Fibroblast of mammary gland (primary cell): ENCODE measurements around the gene DCAF7.
A peak's percentile ranks its signal among the peaks of the same experiment; 100 is the strongest.

Experiments
- DNase-seq: peaks from one replicate; pipeline ENCODE4 v3.0.0-alpha.2; 2010; ENCODE audit warnings: low read depth
- H3K4me3 ChIP-seq: 2 replicates; pipeline ENCODE4 v1.5.1; 2011; ENCODE audit warnings: low read depth, mild to moderate bottlenecking, low read length, moderate library complexity; ENCODE audit not compliant: control insufficient read depth
- TF ChIP-seq, protein P1 (sequence below): conservative IDR thresholded peaks from 2 replicates; pipeline ENCODE4 v1.5.1; 2011; ENCODE audit warnings: low read depth, low read length, inconsistent platforms; ENCODE audit not compliant: control insufficient read depth, insufficient read depth

The DCAF7 gene

GRCh38 chr17:63516910-63517824, 33.1 kb upstream of the DCAF7 start:
- TF ChIP-seq, protein P1, sequence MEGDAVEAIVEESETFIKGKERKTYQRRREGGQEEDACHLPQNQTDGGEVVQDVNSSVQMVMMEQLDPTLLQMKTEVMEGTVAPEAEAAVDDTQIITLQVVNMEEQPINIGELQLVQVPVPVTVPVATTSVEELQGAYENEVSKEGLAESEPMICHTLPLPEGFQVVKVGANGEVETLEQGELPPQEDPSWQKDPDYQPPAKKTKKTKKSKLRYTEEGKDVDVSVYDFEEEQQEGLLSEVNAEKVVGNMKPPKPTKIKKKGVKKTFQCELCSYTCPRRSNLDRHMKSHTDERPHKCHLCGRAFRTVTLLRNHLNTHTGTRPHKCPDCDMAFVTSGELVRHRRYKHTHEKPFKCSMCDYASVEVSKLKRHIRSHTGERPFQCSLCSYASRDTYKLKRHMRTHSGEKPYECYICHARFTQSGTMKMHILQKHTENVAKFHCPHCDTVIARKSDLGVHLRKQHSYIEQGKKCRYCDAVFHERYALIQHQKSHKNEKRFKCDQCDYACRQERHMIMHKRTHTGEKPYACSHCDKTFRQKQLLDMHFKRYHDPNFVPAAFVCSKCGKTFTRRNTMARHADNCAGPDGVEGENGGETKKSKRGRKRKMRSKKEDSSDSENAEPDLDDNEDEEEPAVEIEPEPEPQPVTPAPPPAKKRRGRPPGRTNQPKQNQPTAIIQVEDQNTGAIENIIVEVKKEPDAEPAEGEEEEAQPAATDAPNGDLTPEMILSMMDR: no peak
- peak; percentile 66 for DNase-seq
- H3K4me3 ChIP-seq: no peak overlapping the region

DNA sequence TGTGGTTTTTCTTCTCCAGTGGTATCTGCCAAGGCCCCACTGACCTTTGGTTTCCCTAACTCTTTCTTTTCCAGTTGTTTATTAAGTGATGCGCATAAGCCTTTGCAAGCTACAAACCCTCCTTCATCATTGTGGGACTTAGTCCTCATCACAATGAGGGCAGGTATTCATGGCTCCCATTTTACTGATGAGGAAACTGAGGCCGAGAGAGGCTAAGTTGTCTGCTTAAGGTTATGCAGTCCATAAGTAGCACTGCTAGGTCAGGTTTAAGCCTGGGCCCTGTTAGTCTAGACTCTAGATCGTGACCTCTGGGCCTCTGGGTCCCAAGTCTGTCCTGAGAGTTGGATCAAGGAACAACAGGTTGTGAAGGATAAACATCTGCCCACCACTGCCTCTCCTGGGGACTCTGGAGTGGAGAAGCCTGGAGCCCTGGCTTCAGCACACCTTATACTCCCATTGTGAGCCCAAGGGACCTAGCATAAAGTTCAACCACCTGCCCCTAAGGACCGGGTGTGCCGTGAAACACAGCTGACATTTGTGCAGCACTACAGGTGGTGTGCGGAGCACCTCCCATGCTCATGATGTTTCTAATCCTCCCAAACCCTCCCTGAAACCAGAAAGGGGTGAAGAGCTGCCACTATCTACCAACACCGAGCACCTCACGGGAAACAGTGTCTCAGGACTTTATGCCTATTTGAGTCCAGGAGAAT, 32.3 kb upstream of the DCAF7 start:
- no peak for DNase-seq
- TF ChIP-seq, protein P1: no peak
- no peak overlapping the region for H3K4me3 ChIP-seq

DNA sequence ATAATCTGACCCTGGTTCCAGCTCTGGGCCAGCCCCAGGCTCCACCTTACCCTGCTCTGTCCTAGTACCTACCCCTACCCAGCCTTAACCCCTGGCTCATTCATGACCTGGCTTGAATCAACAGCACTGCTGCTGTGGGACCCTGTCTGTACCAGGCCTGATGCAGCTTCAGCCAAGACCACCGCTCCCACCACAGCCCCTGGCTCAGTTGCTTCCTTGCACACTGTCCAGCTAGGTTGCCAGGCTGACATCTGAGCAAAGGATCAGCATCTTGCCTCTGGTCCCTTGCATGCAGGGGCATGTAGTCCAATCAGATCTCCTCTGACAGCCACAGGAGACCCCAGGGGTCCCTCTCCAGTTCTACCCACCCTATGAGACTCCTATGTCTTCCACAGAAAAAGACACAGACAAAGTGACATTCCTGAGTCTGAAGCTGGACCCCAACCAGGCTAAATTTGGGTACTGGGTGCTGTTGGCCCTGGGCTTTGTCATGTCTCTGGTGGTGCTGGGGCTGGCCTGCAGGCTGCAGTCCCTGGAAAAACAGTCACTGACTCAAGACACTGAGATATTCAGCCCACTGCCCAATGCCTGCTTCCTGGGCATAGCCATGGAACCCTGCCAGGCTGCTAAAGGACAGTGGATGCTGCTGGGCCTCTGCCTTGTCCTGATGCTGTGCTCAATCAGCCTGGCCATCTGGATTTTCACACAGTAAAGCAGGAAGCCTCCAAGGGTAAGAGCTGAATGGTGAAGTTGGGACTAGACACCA, 31.0 kb upstream of the DCAF7 start:
- TF ChIP-seq, protein P1: no peak

DNA sequence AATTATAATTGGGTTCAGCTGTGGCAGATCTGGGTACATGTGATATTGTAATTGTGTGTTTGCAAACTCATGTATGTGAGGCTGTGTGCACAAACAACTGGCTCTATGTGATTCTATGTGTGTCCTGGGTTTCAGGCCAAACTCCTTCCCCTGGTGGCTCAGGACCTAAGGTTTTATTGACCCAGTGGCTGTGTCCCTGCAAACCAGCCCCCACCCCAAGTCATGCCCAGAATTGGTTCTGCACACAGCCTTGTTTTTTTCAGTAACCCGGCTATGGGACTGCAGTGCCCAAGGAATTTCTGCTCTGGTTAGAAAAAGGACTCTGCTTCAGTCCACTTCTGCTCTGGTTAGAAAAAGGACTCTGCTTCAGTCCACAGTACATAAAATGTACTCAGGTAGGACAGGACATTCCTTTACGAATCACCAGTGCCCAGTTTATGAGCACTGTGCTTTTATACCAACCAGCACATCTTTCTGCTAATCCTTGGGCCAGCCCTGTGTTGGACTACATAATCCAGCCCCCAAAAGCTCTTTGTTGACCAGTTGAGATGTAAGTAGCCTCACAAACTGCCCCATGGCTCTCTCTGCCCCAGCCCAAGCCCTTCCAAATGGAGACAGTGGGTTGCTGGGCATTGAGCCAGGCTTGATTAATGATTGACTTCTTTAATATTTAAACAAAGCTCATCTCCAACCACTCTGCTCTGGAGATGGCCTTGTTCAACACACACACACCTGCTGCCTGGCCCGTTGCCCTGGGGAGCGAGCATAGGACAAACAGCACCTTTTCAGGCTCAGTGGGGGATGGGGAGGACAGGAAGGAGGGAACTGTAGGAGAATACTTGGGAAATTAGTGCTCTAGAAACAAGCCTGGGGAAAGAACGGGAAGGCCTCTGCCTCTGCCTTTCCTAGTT, 30.1 kb upstream of the DCAF7 start:
- TF ChIP-seq, protein P1: no peak
- no peak for DNase-seq
- H3K4me3 ChIP-seq: no peak overlapping the region

More for the DNA sequence above, 31.0 kb upstream of the DCAF7 start:
- DNase-seq: no peak
- no peak overlapping the region for H3K4me3 ChIP-seq

DNA sequence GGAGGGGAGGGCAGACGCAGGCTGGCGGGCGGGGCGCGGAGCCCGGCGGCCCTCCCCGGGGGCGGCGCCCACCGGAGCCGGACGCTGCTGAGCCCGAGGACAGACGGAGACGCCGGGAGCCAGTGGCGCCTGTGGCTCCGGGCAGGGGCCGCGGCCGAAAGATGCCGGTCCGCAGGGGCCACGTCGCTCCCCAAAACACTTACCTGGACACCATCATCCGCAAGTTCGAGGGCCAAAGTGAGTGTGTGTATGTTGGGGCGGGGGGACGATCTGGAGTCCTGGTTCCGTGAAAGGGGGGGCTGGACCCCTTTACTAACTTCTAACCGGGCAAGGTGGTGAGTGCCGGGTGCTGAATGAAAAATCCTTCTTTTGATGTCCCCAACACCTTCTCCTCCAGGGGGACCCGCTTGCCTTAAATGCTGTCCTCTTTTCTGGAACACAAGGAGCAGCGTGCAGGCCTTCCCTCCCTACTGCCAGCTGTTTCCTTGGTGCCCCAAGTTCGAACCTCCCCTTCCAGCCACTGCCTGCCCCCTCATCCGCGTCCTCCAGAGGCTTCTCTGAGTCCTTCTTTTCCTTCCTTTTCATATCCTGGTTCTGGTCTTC, 26.9 kb upstream of the DCAF7 start, which contains the start of gene KCNH6:
Gene KCNH6 (plus strand): TSS at position 106 of the 603 bp plus-strand sequence. CDS start 56 bp downstream, at position 162.
- TF ChIP-seq, protein P1: no peak
- no peak within 1 kb of the TSS for H3K4me3 ChIP-seq
- no peak for DNase-seq
